ENCODE measurements around the gene INIP.

INIP gene

DNA sequence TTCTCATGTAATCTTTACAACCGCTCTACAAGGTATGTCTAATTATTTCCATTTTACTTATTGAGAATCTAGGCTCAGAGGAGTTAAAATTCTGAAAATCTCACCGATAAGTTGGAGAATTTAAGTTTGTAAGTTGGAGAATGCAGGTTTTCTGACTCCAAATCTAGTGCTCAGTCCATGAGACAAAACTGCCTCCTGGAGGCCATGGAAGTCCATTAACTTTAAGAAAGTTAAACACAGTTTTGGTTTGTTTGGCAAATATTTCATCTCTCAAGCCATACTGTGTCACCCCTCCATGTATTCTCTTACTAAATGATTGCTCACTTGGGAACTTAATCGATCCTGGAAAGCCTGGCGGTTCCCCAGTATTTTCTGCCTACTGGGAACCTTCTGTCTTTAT, 52.6 kb downstream of the INIP start:
- DNase-seq, result no peak

DNA sequence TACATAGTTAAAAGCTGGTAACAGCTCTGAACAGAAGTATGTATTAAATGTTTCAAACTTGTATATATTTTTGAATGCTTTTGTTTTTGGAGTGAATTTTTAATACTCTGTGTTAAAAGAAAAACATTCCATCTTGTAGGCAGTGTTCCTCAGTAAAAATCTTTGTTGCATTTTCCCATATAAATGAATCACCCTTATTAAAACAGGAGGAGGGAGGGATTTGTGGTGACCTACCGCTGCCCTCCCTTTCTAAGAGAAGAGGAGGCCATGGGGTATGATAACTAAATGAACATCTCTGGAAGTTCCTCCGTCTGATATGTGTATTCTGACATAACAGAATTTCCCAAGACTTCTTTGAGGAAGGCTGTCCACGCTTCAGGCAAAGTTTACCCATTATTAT, 53.4 kb downstream of the INIP start:
- DNase-seq, result no peak

- no peak for DNase-seq
These were observed 54.2 kb downstream of the INIP start for GRCh38 chr9:112663681-112664080.

DNA sequence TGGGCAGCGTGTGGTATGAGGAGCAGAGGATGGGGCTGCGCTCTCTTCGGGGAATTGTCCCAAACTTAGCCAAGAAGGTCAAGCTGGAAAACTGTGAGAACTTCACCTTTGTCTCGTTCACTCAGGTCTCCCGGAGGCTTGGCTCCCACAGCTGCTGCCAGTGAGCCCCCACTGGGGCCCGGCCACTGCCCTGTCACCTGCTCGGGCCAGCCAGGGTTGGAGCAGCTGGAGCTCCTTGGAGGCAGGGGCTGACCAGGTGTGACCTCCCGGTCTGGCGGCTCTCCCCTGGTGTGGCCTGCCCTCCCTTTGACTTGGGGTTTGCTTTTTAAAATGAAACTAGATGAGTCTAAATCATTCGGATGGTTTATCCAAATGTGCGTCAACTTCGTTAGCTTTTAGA, 58.0 kb downstream of the INIP start:
- DNase-seq, result no peak

- DNase-seq, result no peak
These were observed 62.2 kb downstream of the INIP start for GRCh38 chr9:112655668-112656067.

DNA sequence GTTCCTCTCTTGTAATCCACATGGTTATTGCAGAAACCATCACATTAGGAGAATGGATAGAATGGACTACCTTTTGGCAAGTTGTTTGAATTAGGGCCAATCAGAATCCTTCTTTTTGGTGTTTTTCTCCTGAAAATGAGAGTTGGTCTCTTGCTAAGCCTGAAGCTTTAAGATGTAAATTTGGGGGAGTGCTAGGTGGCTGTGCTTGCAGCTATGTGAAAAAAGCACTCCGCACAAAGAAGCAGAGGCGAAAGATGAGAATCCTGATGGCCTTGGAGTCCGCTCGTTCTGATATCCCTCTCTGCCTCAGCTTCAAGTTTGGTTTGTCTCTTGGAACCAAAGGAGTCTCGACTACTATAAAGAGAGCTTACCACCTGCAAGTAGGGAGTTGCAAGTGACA, 63.6 kb downstream of the INIP start:
- no peak for DNase-seq

GRCh38 chr9:112648624-112649023, 69.3 kb downstream of the INIP start:
- DNase-seq, result no peak

DNA sequence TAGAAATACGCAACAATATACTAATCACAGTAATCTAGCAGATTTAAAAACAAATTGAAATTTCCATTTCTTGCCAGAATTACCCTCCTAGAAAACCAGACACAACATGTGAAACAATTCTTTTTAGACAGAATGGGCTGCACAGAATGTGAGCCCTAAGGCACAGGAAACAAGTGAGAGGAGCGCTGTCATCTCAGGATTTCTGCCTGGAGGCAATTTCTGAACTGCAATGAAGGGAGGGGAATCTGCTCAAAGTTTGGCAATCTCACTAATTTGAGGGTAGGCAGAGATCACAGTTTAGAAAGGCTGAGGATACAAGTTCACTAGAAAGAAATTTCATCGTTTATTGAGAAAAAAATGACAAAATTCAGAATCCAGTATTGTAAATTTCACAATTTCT, 70.3 kb downstream of the INIP start:
- DNase-seq, result no peak

GRCh38 chr9:112642126-112642525, 75.8 kb downstream of the INIP start:
- no peak for DNase-seq

- DNase-seq, result no peak
These were observed 77.6 kb downstream of the INIP start for GRCh38 chr9:112640311-112640710.

Measured in NCI-H2227 treated with DMSO at 0.1 percent for 48 hours (cell line).